A549 (cell line): ENCODE data around the gene CDIPT.

Source experiments
- CTCF ChIP-seq: fragments of >200 bp; sonication (Bioruptor Twin); formaldehyde crosslinking; IDR thresholded peaks from 3 replicates; pipeline ENCODE4 v1.5.1; 2016
- ESRRA ChIP-seq: fragments of 150-350 bp; IDR thresholded peaks from 2 replicates; pipeline ENCODE4 v1.6.1; 2014; ENCODE audit warnings: mild to moderate bottlenecking, low read length, borderline replicate concordance
- HMGXB4 ChIP-seq: fragments of 250-450 bp; sonication (Bioruptor Pico); IDR thresholded peaks from 2 replicates; pipeline ENCODE4 v1.5.0; 2021; ENCODE audit warnings: mild to moderate bottlenecking, moderate library complexity, borderline replicate concordance
- JUN ChIP-seq, 2 experiments: fragments of >200 bp; sonication (Bioruptor Twin); formaldehyde crosslinking; IDR thresholded peaks; 2 replicates in 1 of 2; 3 replicates in 1 of 2; pipeline ENCODE4 v1.6.1; 2016 to 2017
- KDM5A ChIP-seq: fragments of 200-600 bp; sonication (generic); IDR thresholded peaks from 2 replicates; pipeline ENCODE4 v1.6.1; 2016; ENCODE audit warnings: antibody characterized with exemption, mild to moderate bottlenecking
- MAZ ChIP-seq: fragments of 150-350 bp; IDR thresholded peaks from 2 replicates; pipeline ENCODE4 v1.6.1; 2014; ENCODE audit warnings: antibody characterized with exemption, low read depth, low read length, borderline replicate concordance
- MYC ChIP-seq: IDR thresholded peaks from 2 replicates; pipeline ENCODE4 v1.6.1; 2012; ENCODE audit warnings: mild to moderate bottlenecking, inconsistent platforms, low read length, improper control_type of control experiment, borderline replicate concordance
- NPAS2 ChIP-seq: fragments of 250-450 bp; sonication (Bioruptor Pico); IDR thresholded peaks from 2 replicates; pipeline ENCODE4 v1.8.0; 2022; ENCODE audit warnings: mild to moderate bottlenecking, moderate library complexity, borderline replicate concordance
- PHF8 ChIP-seq: fragments of 200-600 bp; sonication (generic); IDR thresholded peaks from 2 replicates; pipeline ENCODE4 v1.6.1; 2016; ENCODE audit warnings: low read depth, mild to moderate bottlenecking, antibody characterized with exemption, moderate library complexity, borderline replicate concordance
- POLR2A ChIP-seq: IDR thresholded peaks from 2 replicates; pipeline ENCODE4 v1.6.1; 2012; ENCODE audit warnings: mild to moderate bottlenecking, low read length
- RFX5 ChIP-seq: fragments of 450-650 bp; IDR thresholded peaks from 2 replicates; pipeline ENCODE4 v1.7.1; 2014; ENCODE audit warnings: antibody characterized with exemption, mild to moderate bottlenecking, moderate library complexity
- TP53 ChIP-seq: fragments of 250-450 bp; sonication (Bioruptor Pico); IDR thresholded peaks from 2 replicates; pipeline ENCODE4 v1.5.0; 2021; ENCODE audit warnings: mild to moderate bottlenecking, moderate library complexity
- ZFP36 ChIP-seq: fragments of 450-650 bp; IDR thresholded peaks from 2 replicates; pipeline ENCODE4 v1.6.1; 2014; ENCODE audit warnings: borderline replicate concordance; ENCODE audit not compliant: partially characterized antibody

- TF ChIP-seq KDM5A = no peak
- TF ChIP-seq POLR2A = no peak
- TF ChIP-seq CTCF = no peak
- TF ChIP-seq JUN (IDR thresholded peaks at IDR 0.05) = no peak
- TF ChIP-seq MAZ = no peak
- no peak for TF ChIP-seq NPAS2 (CRISPR knock-in tag)
- no peak for TF ChIP-seq RFX5
- no peak for TF ChIP-seq PHF8
- no peak for TF ChIP-seq MYC
- no peak for TF ChIP-seq HMGXB4
- TF ChIP-seq TP53 (CRISPR knock-in tag) = no peak
- no peak for TF ChIP-seq ZFP36
- TF ChIP-seq ESRRA = no peak
Measured at GRCh38 chr16:29845656-29846055, 17.4 kb downstream of the CDIPT start.
